ENCODE results near the gene FOXP1. TPM values are rescaled to one million over a fixed set of nuclear protein-coding genes. Genes with fewer than 3 reads are reported as not detected.

Gene FOXP1
- total and polyA plus RNA-seq, 2 experiments from 2014 or later = 37.4 to 59.9 TPM

DNA sequence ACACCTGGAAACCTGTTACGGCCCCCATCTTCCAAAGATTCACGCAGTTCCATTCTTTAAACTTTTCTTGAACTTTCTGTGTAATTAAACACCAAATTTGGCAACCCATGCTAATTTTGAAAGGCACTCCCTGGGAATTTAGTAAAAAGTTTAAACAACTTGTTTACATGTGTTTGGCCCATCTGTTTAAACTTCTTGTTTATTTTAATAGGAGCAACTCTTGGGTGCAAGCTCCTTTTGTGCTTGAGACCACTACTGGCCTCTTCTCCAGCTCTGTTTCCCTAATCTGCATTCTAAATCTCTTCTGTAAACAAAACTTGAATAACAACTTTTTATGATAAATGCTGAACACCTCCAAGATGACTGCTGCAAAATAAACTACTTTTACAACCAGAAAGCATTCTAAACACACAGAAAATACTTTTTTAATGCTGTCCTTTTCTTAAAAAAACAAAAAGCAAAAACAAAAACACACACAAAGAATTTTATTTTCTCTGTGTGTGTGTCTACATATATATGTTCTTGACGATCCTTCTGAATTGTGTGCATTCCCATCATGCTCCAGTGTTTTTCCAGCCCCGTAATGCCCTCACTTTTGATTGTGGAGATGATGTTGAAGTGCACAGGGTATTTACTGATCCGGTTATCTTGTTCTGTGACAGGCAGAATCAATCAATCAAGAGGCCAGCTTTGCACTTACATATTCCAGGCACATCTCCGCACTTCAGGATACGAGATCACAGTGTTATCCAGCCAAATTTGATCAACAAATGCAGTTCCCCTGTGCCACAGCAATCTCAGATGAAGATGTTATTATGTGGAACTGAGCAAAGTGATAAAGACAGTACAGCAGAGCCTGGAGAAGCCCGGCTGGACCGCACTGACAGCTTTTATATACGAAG is 416.9 kb downstream of the FOXP1 start:
- peaks cover 8% of the 10 kb centered on the region; the same call in 1 of the 2 replicates for H3F3A ChIP-seq (ENCODE audit: insufficient read depth)
- no peaks in the 10 kb centered on the region for H3K36me3 ChIP-seq (ENCODE audit: low read depth)
- H3K4me1 ChIP-seq (ENCODE audit: insufficient read depth) = peaks cover 21% of the 10 kb centered on the region
- no peaks in the 10 kb centered on the region for H3K9me2 ChIP-seq (ENCODE audit: insufficient read depth)
- no peak overlapping the region for H2AFZ ChIP-seq
- in situ Hi-C loops (cut with MboI) = no loop called here
- no peak overlapping the region for H3K4me2 ChIP-seq (ENCODE audit: unreplicated experiment)
- H3K79me2 ChIP-seq (ENCODE audit: insufficient read depth) = no peaks in the 10 kb centered on the region
- no peaks in the 10 kb centered on the region for H3K9me3 ChIP-seq (ENCODE audit: low read depth)
- no peak for DNase-seq
- no peak for TF ChIP-seq EZH2 (IDR thresholded peaks at IDR 0.05; ENCODE audit: insufficient read depth, poor library complexity, severe bottlenecking)
- no peak for TF ChIP-seq EZH2phosphoT487 (IDR thresholded peaks at IDR 0.05; ENCODE audit: insufficient read depth, low read depth)
- H3K4me3 ChIP-seq = no peak overlapping the region
- no peak overlapping the region for H3K27ac ChIP-seq
- 91 to 94% methylated on average over 10 of the region's 10 CpGs for WGBS, 2 experiments (ENCODE audit: low coverage in 1 of 2, low lambda C conversion rate in 2 of 2, missing lambda C conversion rate in 2 of 2)
- no peak overlapping the region for H3K9ac ChIP-seq
- H4K20me1 ChIP-seq (ENCODE audit: insufficient read depth) = no peaks in the 10 kb centered on the region
- no peaks in the 10 kb centered on the region for H3K27me3 ChIP-seq (replicated peaks; ENCODE audit: insufficient read depth)

DNA sequence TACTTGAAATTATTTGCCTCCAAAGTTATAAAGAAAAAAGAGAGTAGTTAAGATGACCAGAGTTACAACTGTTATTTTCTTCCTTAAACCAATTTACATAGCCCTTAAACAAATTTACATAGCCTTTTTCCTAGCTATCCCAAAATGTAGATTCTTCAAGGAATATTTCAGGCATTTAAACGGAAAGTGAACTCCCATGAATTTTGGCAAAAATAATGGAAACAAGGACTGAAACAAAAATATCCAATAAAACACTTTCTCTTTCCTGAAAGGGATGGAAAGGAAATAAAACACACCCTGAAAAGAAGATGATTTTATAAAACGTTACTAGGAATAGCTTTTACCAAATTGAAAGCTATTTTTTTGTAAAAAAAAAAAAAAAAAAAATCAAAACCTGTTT is 418.6 kb downstream of the FOXP1 start:
- Histone ChIP-seq H2AFZ (no peak overlapping the region), H3K4me3 (no peak overlapping the region), H3K36me3 (ENCODE audit: low read depth) (no peaks in the 10 kb centered on the region), H3K9me2 (ENCODE audit: insufficient read depth) (no peaks in the 10 kb centered on the region), H3F3A (ENCODE audit: insufficient read depth) (peaks cover 8% of the 10 kb centered on the region; the same call in 1 of the 2 replicates), H3K27ac (no peak overlapping the region), H3K9ac (no peak overlapping the region), H3K27me3 (replicated peaks; ENCODE audit: insufficient read depth) (no peaks in the 10 kb centered on the region), H3K79me2 (ENCODE audit: insufficient read depth) (no peaks in the 10 kb centered on the region), H3K4me2 (ENCODE audit: unreplicated experiment) (no peak overlapping the region), H4K20me1 (ENCODE audit: insufficient read depth) (no peaks in the 10 kb centered on the region), H3K9me3 (ENCODE audit: low read depth) (no peaks in the 10 kb centered on the region), H3K4me1 (ENCODE audit: insufficient read depth) (peaks cover 21% of the 10 kb centered on the region)
- no peak for DNase-seq
- in situ Hi-C loops (cut with MboI) = no loop called here
- 41 to 47% methylated on average over 2 of the region's 2 CpGs for WGBS, 2 experiments (ENCODE audit: low coverage in 1 of 2, low lambda C conversion rate in 2 of 2, missing lambda C conversion rate in 2 of 2)
- TF ChIP-seq EZH2 (IDR thresholded peaks at IDR 0.05; ENCODE audit: insufficient read depth, poor library complexity, severe bottlenecking) (no peak), EZH2phosphoT487 (IDR thresholded peaks at IDR 0.05; ENCODE audit: insufficient read depth, low read depth) (no peak)

DNA sequence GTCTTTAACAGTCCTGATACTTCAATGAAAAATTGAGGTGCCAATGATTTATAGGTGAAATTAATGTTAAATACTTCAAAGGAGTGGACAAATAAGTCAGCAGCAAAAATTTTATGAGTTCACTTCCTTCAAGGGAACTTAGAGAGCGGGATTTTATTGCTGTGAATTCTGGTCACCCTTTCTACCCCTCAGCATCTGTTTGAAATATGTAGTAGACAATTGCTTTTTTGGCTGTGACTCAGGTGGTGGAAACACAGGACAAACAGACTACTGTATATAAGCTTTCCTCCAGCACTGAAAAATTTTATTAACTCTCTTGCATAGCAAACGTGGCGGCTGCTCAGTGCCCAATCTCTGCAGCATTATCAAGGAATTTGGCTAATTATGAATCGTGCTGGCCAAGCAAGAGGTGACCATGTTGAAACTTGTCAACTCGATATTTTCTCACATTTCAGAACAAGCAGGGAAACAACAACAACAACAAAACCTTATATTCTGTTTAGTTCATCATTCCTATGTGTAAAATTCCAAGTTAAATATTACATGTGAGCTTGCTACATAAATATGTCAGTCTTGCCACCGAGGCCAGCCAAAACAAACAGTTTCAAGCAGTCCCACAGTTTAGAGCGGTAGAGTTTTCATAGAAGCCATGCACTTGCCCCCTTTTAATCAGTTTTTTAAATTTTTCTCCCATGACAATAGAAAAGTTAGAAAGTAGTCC is 420.2 kb downstream of the FOXP1 start:
- Histone ChIP-seq H3K27me3 (replicated peaks; ENCODE audit: insufficient read depth) (no peaks in the 10 kb centered on the region), H3K27ac (no peak overlapping the region), H3K79me2 (ENCODE audit: insufficient read depth) (no peaks in the 10 kb centered on the region), H3K9me2 (ENCODE audit: insufficient read depth) (no peaks in the 10 kb centered on the region), H3K9me3 (ENCODE audit: low read depth) (no peaks in the 10 kb centered on the region), H3K4me2 (ENCODE audit: unreplicated experiment) (no peak overlapping the region), H3K9ac (no peak overlapping the region), H3F3A (ENCODE audit: insufficient read depth) (peaks cover 8% of the 10 kb centered on the region; the same call in 1 of the 2 replicates), H3K4me1 (ENCODE audit: insufficient read depth) (peaks cover 10% of the 10 kb centered on the region), H4K20me1 (ENCODE audit: insufficient read depth) (no peaks in the 10 kb centered on the region), H2AFZ (no peak overlapping the region), H3K36me3 (ENCODE audit: low read depth) (no peaks in the 10 kb centered on the region), H3K4me3 (no peak overlapping the region)
- WGBS, 2 experiments (ENCODE audit: low coverage in 1 of 2, low lambda C conversion rate in 2 of 2, missing lambda C conversion rate in 2 of 2) = 82% methylated on average over 7 of the region's 7 CpGs
- TF ChIP-seq EZH2 (IDR thresholded peaks at IDR 0.05; ENCODE audit: insufficient read depth, poor library complexity, severe bottlenecking) (no peak), EZH2phosphoT487 (IDR thresholded peaks at IDR 0.05; ENCODE audit: insufficient read depth, low read depth) (no peak)
- in situ Hi-C loops (cut with MboI) = no loop called here
- DNase-seq = no peak

DNA sequence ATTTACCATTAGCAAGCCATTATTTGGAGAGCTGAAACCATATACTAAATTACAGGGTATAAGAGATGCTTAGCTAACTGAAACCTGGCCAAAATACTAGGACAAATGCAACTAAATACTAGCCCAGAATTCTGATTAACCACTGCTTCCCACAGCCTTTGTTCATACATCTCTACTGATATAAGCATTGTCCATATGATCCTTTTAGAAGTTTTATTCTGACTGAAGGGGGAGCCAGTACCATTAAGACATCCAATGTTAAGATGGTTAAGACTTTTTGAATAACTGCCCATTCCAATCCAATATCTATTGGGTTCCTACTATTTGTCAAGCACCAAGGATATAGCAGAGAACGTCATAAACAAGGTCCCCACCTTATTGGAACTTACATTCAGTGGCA is 421.3 kb downstream of the FOXP1 start:
- Histone ChIP-seq H3K27me3 (replicated peaks; ENCODE audit: insufficient read depth) (no peaks in the 10 kb centered on the region), H3K36me3 (ENCODE audit: low read depth) (no peaks in the 10 kb centered on the region), H3K4me3 (no peak overlapping the region), H3K4me2 (ENCODE audit: unreplicated experiment) (no peak overlapping the region), H3K9ac (no peak overlapping the region), H4K20me1 (ENCODE audit: insufficient read depth) (no peaks in the 10 kb centered on the region), H3F3A (ENCODE audit: insufficient read depth) (no peaks in the 10 kb centered on the region), H3K79me2 (ENCODE audit: insufficient read depth) (no peaks in the 10 kb centered on the region), H3K9me2 (ENCODE audit: insufficient read depth) (no peaks in the 10 kb centered on the region), H3K9me3 (ENCODE audit: low read depth) (no peaks in the 10 kb centered on the region), H3K4me1 (ENCODE audit: insufficient read depth) (no peaks in the 10 kb centered on the region; the same call in 1 of the 2 replicates), H3K27ac (no peak overlapping the region), H2AFZ (no peak overlapping the region)
- no peak for TF ChIP-seq EZH2phosphoT487 (IDR thresholded peaks at IDR 0.05; ENCODE audit: insufficient read depth, low read depth)
- no peak for TF ChIP-seq EZH2 (IDR thresholded peaks at IDR 0.05; ENCODE audit: insufficient read depth, poor library complexity, severe bottlenecking)
- DNase-seq = no peak
- in situ Hi-C loops (cut with MboI) = no loop called here
- 92 to 96% methylated on average over 1 of the region's 1 CpG for WGBS, 2 experiments (ENCODE audit: low coverage in 1 of 2, low lambda C conversion rate in 2 of 2, missing lambda C conversion rate in 2 of 2)
